ENCODE data around the gene FHDC1. TPM values are rescaled to one million over a fixed set of nuclear protein-coding genes. Genes with fewer than 3 reads are reported as not detected.
A peak's percentile ranks its signal among the peaks of the same experiment; 100 is the strongest.

Gene FHDC1
- total RNA-seq, 2 donors from 2014 or later, result 0.14 to 0.16 TPM

DNA sequence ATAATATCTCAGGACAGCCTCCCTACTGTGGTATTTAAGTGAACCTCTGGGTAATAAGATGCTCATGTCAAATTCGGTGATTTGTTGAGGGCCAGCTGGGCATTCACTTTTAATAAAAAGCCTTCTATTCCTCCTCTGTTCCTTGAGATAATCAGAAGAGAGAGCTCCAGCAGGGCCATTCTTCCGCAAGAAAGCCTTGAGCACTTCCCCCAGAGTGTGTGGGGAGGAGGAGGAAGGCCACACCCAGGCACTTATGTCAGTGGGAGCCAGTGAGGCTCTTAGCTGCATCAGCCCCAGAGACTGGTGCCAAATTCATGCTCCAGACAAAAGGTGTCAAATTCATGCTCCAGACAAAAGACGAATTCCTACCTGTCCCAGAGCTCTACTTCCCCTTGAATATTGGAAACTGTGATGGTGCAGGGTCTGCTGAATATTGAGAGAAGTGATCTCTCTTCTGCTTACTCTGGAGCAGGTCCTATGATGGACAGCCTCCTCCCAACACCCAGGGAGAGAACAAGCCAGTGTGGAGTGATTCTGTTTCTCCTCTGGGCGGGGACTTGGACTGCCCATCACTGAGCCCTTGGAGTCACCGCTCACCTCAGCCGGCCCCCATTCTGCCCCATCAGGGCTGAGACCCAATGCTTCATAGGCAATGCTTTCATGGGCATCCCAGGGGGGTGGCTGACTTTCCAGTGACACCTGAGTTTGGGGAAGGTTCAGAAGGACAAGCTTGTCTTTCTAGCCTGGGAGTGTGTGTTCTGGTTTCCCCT, 68.1 kb downstream of the FHDC1 start:
- ATAC-seq (no peak), DNase-seq (ENCODE audit: low spot score in 2 of 2) (no peak)
- H3K9me3 Mint-ChIP-seq, result no peaks in the 10 kb centered on the region

GRCh38 chr4:153005899-153006381, 69.8 kb downstream of the FHDC1 start:
- H3K9me3 Mint-ChIP-seq, result no peaks in the 10 kb centered on the region
- peak overlapping the region in 1 of 2 donors; percentile 53 for H3K27ac Mint-ChIP-seq
- no peak for DNase-seq (ENCODE audit: low spot score in 2 of 2)
- ATAC-seq, result no peak
- H3K36me3 Mint-ChIP-seq, result no peaks in the 10 kb centered on the region

More for the DNA sequence above, 68.1 kb downstream of the FHDC1 start:
- Mint-ChIP-seq H3K36me3 (no peaks in the 10 kb centered on the region), H3K27ac (no peak overlapping the region)

DNA sequence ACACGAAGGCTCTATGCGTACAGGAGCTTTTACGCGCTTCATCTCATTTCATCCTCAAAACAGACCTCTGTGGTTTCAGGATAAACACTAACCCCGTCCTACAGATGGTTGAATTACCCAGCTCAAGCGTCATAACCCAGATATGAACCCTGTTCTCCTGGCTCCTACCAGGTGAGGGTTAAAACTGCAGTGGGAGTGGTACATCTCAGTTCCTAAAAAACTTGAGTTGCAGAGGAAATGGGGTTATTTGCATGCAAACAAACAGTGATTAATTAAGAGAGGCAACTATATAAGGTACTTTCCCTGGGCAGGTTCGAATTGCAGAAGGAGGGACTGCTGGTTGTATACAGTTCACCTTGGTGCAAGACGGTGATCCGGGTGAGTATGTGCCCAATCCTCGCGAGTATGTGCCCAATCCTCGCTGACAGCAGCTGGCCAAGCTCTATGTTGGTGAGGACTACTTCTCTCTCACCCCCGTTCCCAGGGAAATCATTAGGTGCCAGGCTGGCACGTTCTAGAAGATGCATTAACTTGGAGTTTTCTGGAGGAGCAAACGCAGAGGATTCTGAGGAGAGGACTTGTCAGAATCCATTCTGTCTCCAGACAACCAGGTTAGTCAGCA, 72.6 kb downstream of the FHDC1 start:
- H3K9me3 Mint-ChIP-seq, result peaks cover 0 to 8% of the 10 kb centered on the region in 2 donors
- H3K27ac Mint-ChIP-seq, result no peak overlapping the region
- no peaks in the 10 kb centered on the region for H3K36me3 Mint-ChIP-seq
- ATAC-seq, result no peak
- no peak for DNase-seq (ENCODE audit: low spot score in 2 of 2)

DNA sequence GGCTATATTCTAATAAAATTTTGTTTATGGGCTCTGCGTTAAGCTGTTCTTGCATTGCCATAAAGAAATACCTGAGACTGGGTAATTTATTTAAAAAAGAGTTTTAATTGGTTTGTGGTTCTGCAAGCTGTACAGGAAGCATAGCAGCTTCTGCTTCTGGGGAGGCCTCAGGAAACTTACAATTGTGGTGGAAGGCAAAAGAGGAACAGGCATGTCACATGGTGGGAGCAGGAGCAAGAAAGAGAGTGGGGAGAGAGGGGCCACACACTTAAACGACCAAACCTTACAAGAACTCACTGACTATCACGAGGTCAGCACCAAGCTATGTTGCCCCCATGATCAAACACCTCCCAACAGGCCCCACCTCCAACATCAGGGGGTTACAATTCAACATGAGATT, 74.0 kb downstream of the FHDC1 start:
- DNase-seq (ENCODE audit: low spot score in 2 of 2) (no peak), ATAC-seq (no peak)
- Mint-ChIP-seq H3K36me3 (no peaks in the 10 kb centered on the region), H3K9me3 (peaks cover 0 to 8% of the 10 kb centered on the region in 2 donors), H3K27ac (no peak overlapping the region)

DNA sequence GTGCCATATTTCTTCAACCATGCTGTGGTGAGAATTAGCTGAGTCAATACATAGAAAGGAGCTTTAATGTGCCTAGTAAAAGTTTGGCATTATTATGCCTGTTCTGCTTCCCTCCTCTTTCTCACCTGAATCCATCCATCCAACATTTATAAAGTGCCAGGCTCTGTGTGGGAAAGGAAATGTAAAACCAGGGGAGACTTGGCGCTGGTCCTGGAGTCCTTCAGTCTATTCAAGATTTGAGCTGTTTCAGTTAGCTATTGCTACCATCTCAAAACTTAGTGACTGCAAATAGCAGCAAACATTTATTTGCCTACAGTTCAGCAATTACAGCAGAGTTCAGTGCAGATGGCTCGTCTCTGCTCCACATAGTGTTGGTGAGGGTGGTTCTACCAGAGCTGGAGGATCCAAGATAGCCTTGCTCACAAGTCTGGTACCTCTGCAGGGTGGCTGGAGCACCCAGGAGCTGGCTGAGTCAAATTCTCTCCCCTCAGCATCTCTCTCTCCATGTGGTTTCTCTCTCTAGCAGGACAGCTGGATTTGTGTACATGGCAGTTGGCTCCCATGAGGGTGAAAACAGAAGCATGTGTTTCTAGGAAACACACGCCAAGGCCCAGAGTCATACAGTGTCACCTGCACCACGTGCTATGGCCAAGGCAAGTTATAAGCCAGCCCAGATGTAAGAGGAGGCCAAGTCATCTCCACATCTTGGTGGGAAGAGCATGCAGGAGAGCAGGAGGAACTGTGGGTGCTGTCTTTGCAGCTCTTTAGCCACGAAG, 77.3 kb downstream of the FHDC1 start:
- H3K36me3 Mint-ChIP-seq, result no peaks in the 10 kb centered on the region
- ATAC-seq (no peak), DNase-seq (ENCODE audit: low spot score in 2 of 2) (no peak)
- no peak overlapping the region for H3K27ac Mint-ChIP-seq
- peaks cover 0 to 12% of the 10 kb centered on the region in 2 donors for H3K9me3 Mint-ChIP-seq

GRCh38 chr4:153014460-153014859, 78.3 kb downstream of the FHDC1 start:
- H3K9me3 Mint-ChIP-seq, result peaks cover 0 to 12% of the 10 kb centered on the region in 2 donors
- DNase-seq (ENCODE audit: low spot score in 2 of 2) (no peak), ATAC-seq (no peak)
- no peak overlapping the region for H3K27ac Mint-ChIP-seq
- H3K36me3 Mint-ChIP-seq, result no peaks in the 10 kb centered on the region

- Mint-ChIP-seq H3K36me3 (no peaks in the 10 kb centered on the region), H3K9me3 (peaks cover 0 to 11% of the 10 kb centered on the region in 2 donors), H3K27ac (no peak overlapping the region)
- ATAC-seq (no peak), DNase-seq (ENCODE audit: low spot score in 2 of 2) (no peak)
Measured at GRCh38 chr4:153016592-153016991, 80.5 kb downstream of the FHDC1 start.

DNA sequence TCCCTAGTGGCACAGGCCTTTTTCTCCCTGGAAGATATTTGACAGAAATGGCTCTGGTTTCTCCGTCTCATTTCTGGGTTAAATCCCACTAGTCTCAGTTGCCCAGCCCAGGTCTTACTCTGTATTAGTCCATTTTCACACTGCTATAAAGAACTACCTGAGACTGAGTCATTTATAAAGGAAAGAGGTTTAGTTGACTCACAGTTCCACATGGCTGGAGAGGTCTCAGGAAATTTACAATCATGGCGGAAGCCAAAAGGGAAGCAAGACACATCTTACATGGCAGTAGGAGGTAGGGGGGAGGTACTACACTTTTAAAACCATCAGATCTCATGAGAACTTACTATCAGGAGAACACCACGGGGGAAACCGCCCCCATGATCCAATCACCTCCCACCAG, 81.9 kb downstream of the FHDC1 start:
- ATAC-seq (peak in 1 of 2 donors; percentile 19), DNase-seq (ENCODE audit: low spot score in 2 of 2) (no peak)
- H3K36me3 Mint-ChIP-seq, result no peaks in the 10 kb centered on the region
- H3K27ac Mint-ChIP-seq, result no peak overlapping the region
- H3K9me3 Mint-ChIP-seq, result peaks cover 0 to 4% of the 10 kb centered on the region in 2 donors

DNA sequence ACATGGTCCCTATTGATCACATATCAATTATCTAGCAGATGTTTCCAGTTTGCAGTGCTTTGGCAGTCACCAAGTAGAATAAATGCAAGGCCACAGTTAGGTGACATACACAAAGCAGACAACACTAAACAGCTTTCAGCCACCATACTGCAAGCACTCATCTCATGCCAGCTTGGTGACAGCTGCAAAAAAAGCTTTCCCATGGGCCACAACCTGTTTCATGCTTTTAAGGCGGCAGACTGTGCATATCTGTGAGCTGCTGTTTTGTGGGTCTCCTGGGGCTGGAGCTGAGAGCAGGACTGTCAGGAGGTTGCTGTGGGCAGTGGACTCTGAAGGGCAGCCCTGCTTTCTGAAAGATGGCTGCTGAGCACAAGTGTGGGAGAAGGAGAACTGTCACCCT, 82.6 kb downstream of the FHDC1 start:
- no peak overlapping the region for H3K27ac Mint-ChIP-seq
- ATAC-seq (no peak), DNase-seq (ENCODE audit: low spot score in 2 of 2) (no peak)
- no peaks in the 10 kb centered on the region for H3K36me3 Mint-ChIP-seq
- peaks cover 0 to 4% of the 10 kb centered on the region in 2 donors for H3K9me3 Mint-ChIP-seq

- Mint-ChIP-seq H3K36me3 (no peaks in the 10 kb centered on the region), H3K27ac (no peak overlapping the region), H3K9me3 (peaks cover 0 to 4% of the 10 kb centered on the region in 2 donors)
- DNase-seq (ENCODE audit: low spot score in 2 of 2) (no peak), ATAC-seq (no peak)
Measured at GRCh38 chr4:153019906-153020305, 83.8 kb downstream of the FHDC1 start.

- DNase-seq (ENCODE audit: low spot score in 2 of 2) (no peak), ATAC-seq (peak in 1 of 2 donors; percentile 74)
- peaks cover 0 to 4% of the 10 kb centered on the region in 2 donors for H3K9me3 Mint-ChIP-seq
- H3K27ac Mint-ChIP-seq, result peak overlapping the region in 1 of 2 donors; percentile 30
- no peaks in the 10 kb centered on the region for H3K36me3 Mint-ChIP-seq
Measured at GRCh38 chr4:153020457-153020856, 84.3 kb downstream of the FHDC1 start.

- Mint-ChIP-seq H3K36me3 (no peaks in the 10 kb centered on the region), H3K9me3 (peaks cover 0 to 4% of the 10 kb centered on the region in 2 donors), H3K27ac (peak overlapping the region in 1 of 2 donors; percentile 86)
- ATAC-seq (no peak), DNase-seq (ENCODE audit: low spot score in 2 of 2) (no peak)
Measured at GRCh38 chr4:153021276-153021675, 85.2 kb downstream of the FHDC1 start.

DNA sequence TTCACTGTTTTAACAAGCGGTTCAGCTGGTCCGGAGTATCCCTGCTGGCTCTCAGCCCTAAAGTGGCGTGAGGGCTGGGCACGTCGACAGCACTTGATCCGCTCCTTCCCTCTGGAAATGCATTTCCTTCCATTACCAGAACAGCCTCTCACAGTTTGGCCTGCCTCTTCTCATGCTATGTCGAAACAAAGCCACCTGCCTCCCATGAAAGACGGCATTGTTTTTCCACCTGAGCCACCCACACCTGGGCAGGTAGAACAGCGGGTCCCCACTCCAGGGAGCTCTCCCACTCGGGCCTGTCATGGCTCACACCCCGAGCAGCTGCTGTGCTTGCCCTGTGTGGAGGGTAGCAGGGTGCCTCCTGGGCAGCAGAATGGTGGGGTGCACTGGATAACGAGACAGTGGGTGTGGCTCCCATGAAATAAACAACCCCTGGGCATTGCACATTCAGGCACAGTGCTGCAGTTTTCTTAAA, 86.2 kb downstream of the FHDC1 start:
- ATAC-seq, result no peak
- no peaks in the 10 kb centered on the region for H3K36me3 Mint-ChIP-seq
- no peak overlapping the region for H3K27ac Mint-ChIP-seq
- no peak for DNase-seq (ENCODE audit: low spot score in 2 of 2)
- peaks cover 0 to 2% of the 10 kb centered on the region in 2 donors for H3K9me3 Mint-ChIP-seq

GRCh38 chr4:153023139-153023538, 87.0 kb downstream of the FHDC1 start:
- Mint-ChIP-seq H3K27ac (no peak overlapping the region), H3K36me3 (no peaks in the 10 kb centered on the region), H3K9me3 (no peaks in the 10 kb centered on the region)
- ATAC-seq (no peak), DNase-seq (ENCODE audit: low spot score in 2 of 2) (no peak)

DNA sequence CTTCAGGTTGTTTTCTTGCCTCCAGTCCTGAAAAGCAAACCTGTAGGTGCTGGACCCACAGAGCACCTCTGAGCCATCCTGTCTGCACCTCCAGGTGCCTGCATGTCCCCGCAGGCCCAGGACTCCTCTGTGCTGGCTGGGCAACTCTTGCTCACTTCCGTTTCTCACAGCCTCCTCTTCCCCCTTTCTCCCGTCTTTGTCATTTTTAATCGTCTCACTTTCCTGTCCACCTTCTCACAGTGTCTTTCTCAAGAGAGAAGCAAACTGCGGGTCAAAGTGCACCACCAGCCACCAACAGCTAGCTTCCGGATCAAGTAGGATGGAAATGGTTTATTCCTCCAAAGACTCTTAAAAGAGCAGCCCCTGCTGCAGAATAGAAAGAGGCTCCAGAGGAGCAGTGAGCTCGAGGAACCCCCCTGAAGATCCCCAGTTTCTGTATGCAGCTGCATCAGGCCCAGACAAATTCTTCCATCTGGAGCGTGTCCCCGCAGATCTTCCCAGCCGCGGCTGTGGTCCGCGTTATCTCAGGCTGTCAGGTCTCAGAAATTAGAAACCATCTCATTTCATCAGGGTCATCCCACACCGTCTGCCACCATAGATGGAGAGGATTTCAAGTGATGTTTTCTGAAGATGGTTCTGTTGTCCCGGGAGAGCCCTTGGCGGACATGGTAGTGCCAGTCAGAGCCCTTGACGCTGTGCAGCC, 87.7 kb downstream of the FHDC1 start:
- no peak for DNase-seq (ENCODE audit: low spot score in 2 of 2)
- Mint-ChIP-seq H3K36me3 (peaks cover 0 to 1% of the 10 kb centered on the region in 2 donors), H3K27ac (no peak overlapping the region), H3K9me3 (peaks cover 1 to 2% of the 10 kb centered on the region in 2 donors)
- peak in 1 of 2 donors; percentile 75 for ATAC-seq

DNA sequence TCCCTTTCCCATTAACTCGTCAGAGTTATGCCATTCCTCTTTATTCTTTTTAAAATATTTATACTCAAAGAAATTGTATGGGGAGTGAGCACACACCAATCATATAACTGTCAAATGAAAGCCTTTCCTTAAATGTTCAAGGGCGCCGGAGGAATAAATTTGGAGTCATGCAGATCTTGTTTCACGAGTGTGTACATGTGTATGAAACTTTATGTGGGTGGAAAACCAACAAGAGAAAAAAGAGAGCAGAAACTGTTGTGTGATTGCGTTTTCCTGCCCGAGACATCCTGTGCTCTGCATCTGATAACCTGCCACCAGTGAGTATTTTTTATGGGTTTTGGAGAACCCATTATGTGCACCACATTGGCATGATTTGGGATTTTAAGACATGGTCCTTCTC, 88.3 kb downstream of the FHDC1 start:
- Mint-ChIP-seq H3K27ac (no peak overlapping the region), H3K9me3 (peaks cover 8% of the 10 kb centered on the region in 2 donors), H3K36me3 (peaks cover 0 to 7% of the 10 kb centered on the region in 2 donors)
- DNase-seq (ENCODE audit: low spot score in 2 of 2), result no peak
- ATAC-seq, result no peak
